K562 (cell line): ENCODE data around the gene FAM53B.

Experiments used
- HNRNPL ChIP-seq: fragments of 200-400 bp; formaldehyde crosslinking; IDR thresholded peaks from 2 replicates; pipeline ENCODE4 v1.6.1; 2017; ENCODE audit warnings: low read depth, mild to moderate bottlenecking, low read length
- TRIM24 ChIP-seq, 2 experiments: fragments of 450-650 bp; IDR thresholded peaks; 2 replicates each; pipeline ENCODE4 v1.6.1; 2016

DNA sequence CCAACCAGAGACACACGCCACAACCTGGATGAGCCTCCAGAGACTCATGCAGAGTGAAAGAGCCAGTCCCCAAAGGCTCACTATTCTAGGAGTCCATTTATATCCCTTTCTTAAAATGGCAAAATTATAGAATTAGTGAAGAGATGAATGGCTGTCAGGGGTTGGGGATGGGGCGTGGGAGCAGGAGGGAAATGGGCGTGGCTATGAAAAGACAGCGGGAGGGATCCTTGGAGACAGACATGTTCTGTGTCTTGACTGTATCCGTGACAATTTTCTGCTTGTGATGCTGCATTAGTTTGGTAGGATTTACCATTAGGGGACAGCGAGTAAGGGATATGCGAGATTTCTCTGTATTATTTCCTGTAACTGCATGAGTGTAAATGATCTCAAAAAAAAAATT, 33.0 kb downstream of the FAM53B start:
- TF ChIP-seq TRIM24 (IDR thresholded peaks at IDR 0.05), result no peak
- no peak for TF ChIP-seq HNRNPL
